A673 (cell line): ENCODE results near the gene TMEM168. TPM values are rescaled to one million over a fixed set of nuclear protein-coding genes. Genes with fewer than 3 reads are reported as not detected.

Experiments used
- BruUV-seq: library from RNA; stranded (reverse); fragments of 400-500 nt; replicated peaks from 2 replicates; lab custom pipeline; 2021; lab: Mats Ljungman, UMichigan
- CTCF ChIA-PET: fragments of 300-600 bp; sonication (Branson Sonifier 250); formaldehyde crosslinking; loops from one replicate; lab custom pipeline; 2022; ENCODE audit warnings: antibody characterized with exemption; lab: Charles Lee
- POLR2A ChIA-PET: fragments of 300-600 bp; sonication (Branson Sonifier 250); formaldehyde crosslinking; loops from one replicate; lab custom pipeline; 2022; ENCODE audit warnings: antibody characterized with exemption; ENCODE audit not compliant: low non-redundant PET; lab: Charles Lee
- DNase-seq: peaks from one replicate; pipeline ENCODE4 v3.0.0-alpha.2; 2015; ENCODE audit warnings: low spot score
- H3K27ac ChIP-seq: fragments of 200-600 bp; sonication (generic); 2 replicates; pipeline ENCODE4 v1.5.1; 2016; ENCODE audit warnings: mixed run types, low read depth, mild to moderate bottlenecking, mixed read lengths, antibody characterized with exemption, low read length; ENCODE audit not compliant: poor library complexity, severe bottlenecking
- H3K27me3 ChIP-seq: fragments of 200-600 bp; sonication (generic); replicated peaks from 2 replicates; pipeline ENCODE4 v1.6.1; 2017; ENCODE audit warnings: mixed run types, low read depth, mild to moderate bottlenecking, mixed read lengths, antibody characterized with exemption, low read length; ENCODE audit not compliant: insufficient read depth, poor library complexity
- H3K36me3 ChIP-seq: fragments of 200-600 bp; sonication (generic); 2 replicates; pipeline ENCODE4 v1.6.1; 2016; ENCODE audit warnings: mixed run types, mild to moderate bottlenecking, mixed read lengths, antibody characterized with exemption, low read length; ENCODE audit not compliant: insufficient read depth, poor library complexity, severe bottlenecking
- H3K4me1 ChIP-seq: fragments of 200-600 bp; sonication (generic); 2 replicates; pipeline ENCODE4 v1.6.1; 2017; ENCODE audit warnings: mixed run types, mild to moderate bottlenecking, mixed read lengths, antibody characterized with exemption, low read length; ENCODE audit not compliant: insufficient read depth, poor library complexity, severe bottlenecking
- H3K4me3 ChIP-seq: fragments of 200-600 bp; sonication (generic); 2 replicates; pipeline ENCODE4 v1.5.1; 2016; ENCODE audit warnings: low read depth, mixed run types, mild to moderate bottlenecking, mixed read lengths, low read length; ENCODE audit not compliant: poor library complexity, severe bottlenecking
- H3K9me3 ChIP-seq: fragments of 200-600 bp; sonication (generic); 2 replicates; pipeline ENCODE4 v1.6.1; 2016; ENCODE audit warnings: mixed run types, low read depth, mild to moderate bottlenecking, mixed read lengths, antibody characterized with exemption, low read length; ENCODE audit not compliant: poor library complexity, severe bottlenecking
- CTCF ChIP-seq: fragments of 300-800, 200-600 bp; sonication (generic); conservative IDR thresholded peaks from 2 replicates; pipeline ENCODE4 v1.5.1; 2017; ENCODE audit warnings: low read depth, mild to moderate bottlenecking, antibody characterized with exemption, low read length, moderate library complexity, mixed read lengths
- EZH2 ChIP-seq: fragments of 200-600 bp; sonication (generic); IDR thresholded peaks from 2 replicates; pipeline ENCODE4 v1.6.1; 2017; ENCODE audit warnings: borderline replicate concordance, low read depth, mild to moderate bottlenecking, mixed read lengths, antibody characterized with exemption, low read length; ENCODE audit not compliant: poor library complexity, severe bottlenecking
- intact Hi-C: fragments of 100-400 bp; cut with micrococcal nuclease; formaldehyde crosslinking; loops from one replicate; pipeline ENCODE4 v1.10.0; 2022; ENCODE audit not compliant: unreplicated experiment
- total RNA-seq: library from RNA; stranded (reverse); gene quantifications from 2 replicates; pipeline ENCODE4 v1.2.3, GENCODE V29; 2021

Gene TMEM168
- total RNA-seq, 1 experiment from 2014 or later: 26.4 TPM

- H3K4me3 ChIP-seq: no peak overlapping the region
- POLR2A ChIA-PET: no interaction called here
Measured at GRCh38 chr7:112792441-112792840, 2.2 kb upstream of the TMEM168 start.

GRCh38 chr7:112791465-112792168 lies 1.4 kb upstream of the TMEM168 start:
- Histone ChIP-seq H3K4me3 (no peak overlapping the region), H3K4me1 (peaks cover 3% of the 10 kb centered on the region), H3K9me3 (no peaks in the 10 kb centered on the region), H3K36me3 (no peaks in the 10 kb centered on the region), H3K27me3 (no peaks in the 10 kb centered on the region), H3K27ac (no peak overlapping the region)
- CTCF ChIA-PET: no interaction called here
- intact Hi-C loops: no loop called here
- POLR2A ChIA-PET: no interaction called here
- TF ChIP-seq EZH2: no peak
- no TSS peak for BruUV-seq
- DNase-seq: no peak

More at GRCh38 chr7:112792441-112792840, 2.2 kb upstream of the TMEM168 start:
- Histone ChIP-seq H3K27me3 (no peaks in the 10 kb centered on the region), H3K4me1 (peaks cover 3% of the 10 kb centered on the region), H3K9me3 (no peaks in the 10 kb centered on the region), H3K36me3 (no peaks in the 10 kb centered on the region), H3K27ac (no peak overlapping the region)
- CTCF ChIA-PET: no interaction called here
- intact Hi-C loops: no loop called here
- TF ChIP-seq CTCF (no peak), EZH2 (no peak)
- BruUV-seq: no TSS peak
- no peak for DNase-seq

GRCh38 chr7:112790586-112791003 lies 402 bp upstream of the TMEM168 start:
- BruUV-seq: no TSS peak
- CTCF ChIA-PET: no interaction called here
- peak overlapping the region; percentile 92 for H3K27ac ChIP-seq

More at GRCh38 chr7:112790586-112791003, 402 bp upstream of the TMEM168 start:
- POLR2A ChIA-PET: no interaction called here
- no peak for DNase-seq
- intact Hi-C loops: no loop called here
- Histone ChIP-seq H3K4me1 (peaks cover 3% of the 10 kb centered on the region), H3K27me3 (no peaks in the 10 kb centered on the region), H3K4me3 (peak overlapping the region; percentile 80), H3K36me3 (no peaks in the 10 kb centered on the region), H3K9me3 (no peaks in the 10 kb centered on the region)
- TF ChIP-seq CTCF: no peak
- no peak for TF ChIP-seq EZH2
